EL (cell line): ENCODE data around the gene KLF5.
"Not testable (repeated sequence)": the region's sequence is repeated elsewhere in the genome, so short reads cannot be mapped to it uniquely, and the experiment has no call there.

Source experiments
- DNase-seq: peaks from one replicate; pipeline ENCODE4 v3.0.0-alpha.2; 2016

The KLF5 gene

GRCh38 chr13:73058736-73059459 is at the start of gene KLF5:
Gene KLF5, plus strand, starts transcription at chr13:73059005. Its CDS starts 323 bp downstream, at chr13:73059328.
- DNase-seq, result peak; percentile 96

- no peak for DNase-seq
Observed at GRCh38 chr13:73011751-73012150, 47.1 kb upstream of the KLF5 start.

GRCh38 chr13:73015805-73016204 is 43.0 kb upstream of the KLF5 start:
- no peak for DNase-seq

- DNase-seq, result peak; percentile 41
Observed at GRCh38 chr13:73018336-73018735, 40.5 kb upstream of the KLF5 start.

- DNase-seq, result peak; percentile 11
Observed at GRCh38 chr13:73025217-73026012, 33.4 kb upstream of the KLF5 start.

- no peak for DNase-seq
Observed at GRCh38 chr13:73034901-73035300, 23.9 kb upstream of the KLF5 start.

- DNase-seq, result no peak
Observed at GRCh38 chr13:73035660-73036059, 23.1 kb upstream of the KLF5 start.

GRCh38 chr13:73036566-73036965 is 22.2 kb upstream of the KLF5 start:
- no peak for DNase-seq

- no peak for DNase-seq
Observed at GRCh38 chr13:73038064-73038463, 20.7 kb upstream of the KLF5 start.

- DNase-seq, result no peak
Observed at GRCh38 chr13:73039201-73040108, 19.4 kb upstream of the KLF5 start.

GRCh38 chr13:73040484-73040883 is 18.3 kb upstream of the KLF5 start:
- no peak for DNase-seq

GRCh38 chr13:73040968-73041596 is 17.7 kb upstream of the KLF5 start:
- DNase-seq, result no peak

- DNase-seq, result no peak
Observed at GRCh38 chr13:73045031-73045430, 13.8 kb upstream of the KLF5 start.

GRCh38 chr13:73048615-73049014 is 10.2 kb upstream of the KLF5 start:
- not testable (repeated sequence) for DNase-seq

GRCh38 chr13:73054712-73055111 is 4.1 kb upstream of the KLF5 start:
- no peak for DNase-seq

GRCh38 chr13:73055813-73056564 is 2.8 kb upstream of the KLF5 start:
- DNase-seq, result peak; percentile 88

GRCh38 chr13:73056565-73056962 is 2.2 kb upstream of the KLF5 start:
- no peak for DNase-seq

- DNase-seq, result no peak
Observed at GRCh38 chr13:73057284-73058063, 1.3 kb upstream of the KLF5 start.

GRCh38 chr13:73058064-73058313 is 816 bp upstream of the KLF5 start:
- no peak for DNase-seq

- DNase-seq, result no peak
Observed at GRCh38 chr13:73058432-73058735, 421 bp upstream of the KLF5 start.

GRCh38 chr13:73059460-73060250 is 850 bp downstream of the KLF5 start:
- DNase-seq, result peak; percentile 41
